Stomach (tissue), 9 donors: ENCODE measurements around the gene RGS7BP. TPM values are rescaled to one million over a fixed set of nuclear protein-coding genes. Genes with fewer than 3 reads are reported as not detected.

Experiments
- DNase-seq, 2 donors: peaks; one replicate each; pipeline versions ENCODE4 v3.0.0 to v3.0.0-alpha.2; 2013 to 2019
- H3K27ac ChIP-seq, 5 donors: fragments of 200-600 bp in 4 of 5; sonication (generic) in 4 of 5; one replicate each; pipeline ENCODE4 v1.5.1; 2013 to 2019; ENCODE audit warnings: mild to moderate bottlenecking in 1 of 5, moderate library complexity in 1 of 5
- H3K27me3 ChIP-seq, 3 donors: fragments of 200-600 bp; sonication (generic); one replicate each; pipeline ENCODE4 v1.5.1; 2017 to 2019; ENCODE audit warnings: mixed run types in 1 of 3
- H3K36me3 ChIP-seq, 4 donors: fragments of 200-600 bp; sonication (generic); 1 replicate in 3 of 4; 2 replicates in 1 of 4; pipeline ENCODE4 v1.5.1; 2016 to 2019
- H3K4me1 ChIP-seq, 4 donors: fragments of 200-600 bp; sonication (generic); one replicate each; pipeline ENCODE4 v1.5.1; 2016 to 2019
- H3K4me3 ChIP-seq, 4 donors: fragments of 200-600 bp; sonication (generic) in 3 of 4; one replicate each; pipeline ENCODE4 v1.5.1; 2016 to 2019; ENCODE audit warnings: mild to moderate bottlenecking in 1 of 4
- H3K9me3 ChIP-seq, 4 donors: fragments of 200-600 bp; sonication (generic); one replicate each; pipeline ENCODE4 v1.5.1; 2016 to 2019
- CTCF ChIP-seq, 7 experiments: fragments of 450-650 bp in 4 of 7; fragments of 200-600 bp in 3 of 7; sonication (generic) in 3 of 7; IDR thresholded peaks; one replicate each; pipeline ENCODE4 v1.5.1; 2016 to 2019; ENCODE audit warnings: antibody characterized with exemption in 7 of 7, control low read depth in 2 of 7, mild to moderate bottlenecking in 1 of 7
- EP300 ChIP-seq: sonication (generic); formaldehyde crosslinking; IDR thresholded peaks from one replicate; pipeline ENCODE4 v1.6.1; 2017; ENCODE audit warnings: antibody characterized with exemption
- POLR2A ChIP-seq, 4 donors: fragments of 450-650 bp; IDR thresholded peaks; one replicate each; pipeline ENCODE4 v1.6.1; 2016; ENCODE audit warnings: antibody characterized with exemption in 4 of 4, control low read depth in 2 of 4, mild to moderate bottlenecking in 1 of 4, moderate library complexity in 1 of 4
- POLR2AphosphoS5 ChIP-seq, 3 donors: sonication (generic); formaldehyde crosslinking; IDR thresholded peaks; one replicate each; pipeline ENCODE4 v1.6.1; 2016; ENCODE audit warnings: antibody characterized with exemption in 3 of 3
- WGBS, 5 donors: extraction: QIAGEN DNeasy Blood & Tissue Kit in 3 of 5; methylation state at CpG; one replicate each; pipeline versions ENCODE4 v1.1.5 to v1.1.7; 2013 to 2018; 5-methylcytosine and 5-hydroxymethylcytosine counted together
- intact Hi-C: fragments of 100-400 bp; cut with DNase I; formaldehyde crosslinking; loops from one replicate; pipeline ENCODE4 v1.15.1; 2023; ENCODE audit warnings: low total_unique reads
- polyA plus RNA-seq, 3 donors: library from polyadenylated mRNA; stranded (reverse); fragments of 200-250 nt; gene quantifications; one replicate each; pipeline ENCODE4 v1.2.3, GENCODE V29; 2013
- total RNA-seq, 5 donors: library from RNA; depleted of rRNA; stranded (reverse); fragments of >200 nt; gene quantifications; one replicate each; pipeline versions ENCODE4 v1.1.0 to v1.2.3, GENCODE V29; 2014 to 2016
- donor health status: healthy with polysubstance abuse.
- donor health status: Bipolar disorder and iron deficiency.
- donor health status: healthy.

The RGS7BP gene
- total and polyA plus RNA-seq, 8 donors = 0.03 to 49.2 (median 1.6) TPM

GRCh38 chr5:64592730-64593341 lies 87.0 kb downstream of the RGS7BP start:
- TF ChIP-seq CTCF (IDR thresholded peaks at IDR 0.05) (no peak), EP300 (no peak), POLR2AphosphoS5 (IDR thresholded peaks at IDR 0.05) (no peak), POLR2A (IDR thresholded peaks at IDR 0.05) (no peak)
- 25 to 69% (median 40%) methylated on average over 2 of the region's 2 CpGs for WGBS, 5 donors
- no peak for DNase-seq
- H3K4me3 ChIP-seq = no peak overlapping the region
- H3K4me1 ChIP-seq = peaks cover 0 to 13% (median 5%) of the 10 kb centered on the region in 4 donors
- intact Hi-C loops = no loop called here
- H3K27ac ChIP-seq = no peak overlapping the region
- no peaks in the 10 kb centered on the region for H3K9me3 ChIP-seq
- no peaks in the 10 kb centered on the region for H3K36me3 ChIP-seq
- H3K27me3 ChIP-seq = no peaks in the 10 kb centered on the region

GRCh38 chr5:64594025-64594424 lies 88.2 kb downstream of the RGS7BP start:
- intact Hi-C loops = no loop called here
- no peak overlapping the region for H3K27ac ChIP-seq
- no peak for DNase-seq
- H3K27me3 ChIP-seq = no peaks in the 10 kb centered on the region
- no peaks in the 10 kb centered on the region for H3K9me3 ChIP-seq
- 88 to 95% (median 92%) methylated on average over 3 of the region's 3 CpGs for WGBS, 5 donors
- no peak overlapping the region for H3K4me3 ChIP-seq
- H3K36me3 ChIP-seq = no peaks in the 10 kb centered on the region
- TF ChIP-seq EP300 (no peak), CTCF (IDR thresholded peaks at IDR 0.05) (no peak), POLR2A (IDR thresholded peaks at IDR 0.05) (no peak), POLR2AphosphoS5 (IDR thresholded peaks at IDR 0.05) (no peak)
- H3K4me1 ChIP-seq = peaks cover 0 to 13% (median 5%) of the 10 kb centered on the region in 4 donors

- intact Hi-C loops = no loop called here
- Histone ChIP-seq H3K27me3 (no peaks in the 10 kb centered on the region), H3K9me3 (no peaks in the 10 kb centered on the region), H3K4me1 (peaks cover 0 to 13% (median 5%) of the 10 kb centered on the region in 4 donors), H3K36me3 (no peaks in the 10 kb centered on the region), H3K27ac (no peak overlapping the region), H3K4me3 (no peak overlapping the region)
- no peak for DNase-seq
- TF ChIP-seq EP300 (no peak), POLR2A (IDR thresholded peaks at IDR 0.05) (no peak), POLR2AphosphoS5 (IDR thresholded peaks at IDR 0.05) (no peak), CTCF (IDR thresholded peaks at IDR 0.05) (no peak)
- WGBS, 5 donors = 47 to 59% (median 58%) methylated on average over 4 of the region's 4 CpGs
These were observed 88.8 kb downstream of the RGS7BP start for GRCh38 chr5:64594601-64595000.

- H3K27me3 ChIP-seq = no peaks in the 10 kb centered on the region
- H3K27ac ChIP-seq = no peak overlapping the region
- H3K9me3 ChIP-seq = no peaks in the 10 kb centered on the region
- 34 to 49% (median 44%) methylated on average over 2 of the region's 2 CpGs for WGBS, 5 donors
- no peaks in the 10 kb centered on the region for H3K36me3 ChIP-seq
- peak in 1 of 2 donors; percentile 35 for DNase-seq
- intact Hi-C loops = no loop called here
- no peak overlapping the region for H3K4me3 ChIP-seq
- TF ChIP-seq CTCF (IDR thresholded peaks at IDR 0.05) (peak in 1 of 7 experiments; percentile 7), POLR2AphosphoS5 (IDR thresholded peaks at IDR 0.05) (no peak)
- peaks cover 0 to 13% (median 5%) of the 10 kb centered on the region in 4 donors for H3K4me1 ChIP-seq
These were observed 89.4 kb downstream of the RGS7BP start for GRCh38 chr5:64595031-64595855.
